Activated CD4-positive, alpha-beta T cell treated with anti-CD3 and anti-CD28 coated beads, Interleukin-2, Interleukin-4, amounts not matched to agents 100 ng/mL and 50 ng/mL, durations not matched to agents 16 hours and 8 hours (primary cell): ENCODE data around the gene GRK5.

Experiments used
- DNase-seq: peaks from one replicate; pipeline ENCODE4 v3.0.0-alpha.2; 2020; ENCODE audit warnings: low spot score

The GRK5 gene

GRCh38 chr10:119198438-119198837 is 8.9 kb upstream of the GRK5 start:
- DNase-seq = peak; percentile 27

GRCh38 chr10:119199231-119199992 is 8.0 kb upstream of the GRK5 start:
- DNase-seq = peak; percentile 60

- DNase-seq = no peak
These were observed 6.1 kb upstream of the GRK5 start for GRCh38 chr10:119201233-119201632.

GRCh38 chr10:119203006-119203405 is 4.4 kb upstream of the GRK5 start:
- no peak for DNase-seq

- peak; percentile 69 for DNase-seq
These were observed 1.3 kb upstream of the GRK5 start for GRCh38 chr10:119205894-119206602.

- peak; percentile 61 for DNase-seq
These were observed 587 bp upstream of the GRK5 start for GRCh38 chr10:119206603-119207365.

- peak; percentile 37 for DNase-seq
These were observed 562 bp downstream of the GRK5 start for GRCh38 chr10:119207713-119208552.

- DNase-seq = peak; percentile 60
These were observed 1.2 kb downstream of the GRK5 start for GRCh38 chr10:119208553-119208940.

- peak; percentile 54 for DNase-seq
These were observed 1.8 kb downstream of the GRK5 start for GRCh38 chr10:119209035-119209735.

- DNase-seq = no peak
These were observed 2.5 kb downstream of the GRK5 start for GRCh38 chr10:119209736-119210355.

GRCh38 chr10:119210633-119211032 is 3.3 kb downstream of the GRK5 start:
- no peak for DNase-seq

- DNase-seq = no peak
These were observed 3.8 kb downstream of the GRK5 start for GRCh38 chr10:119211176-119211575.

GRCh38 chr10:119211625-119212441 is 4.5 kb downstream of the GRK5 start:
- DNase-seq = peak; percentile 37

GRCh38 chr10:119215371-119215770 is 8.0 kb downstream of the GRK5 start:
- no peak for DNase-seq

- DNase-seq = no peak
These were observed 8.8 kb downstream of the GRK5 start for GRCh38 chr10:119216127-119216526.

- no peak for DNase-seq
These were observed 10.0 kb downstream of the GRK5 start for GRCh38 chr10:119217401-119217800.

- DNase-seq = no peak
These were observed 10.7 kb downstream of the GRK5 start for GRCh38 chr10:119217991-119218490.

GRCh38 chr10:119219871-119220270 is 12.5 kb downstream of the GRK5 start:
- no peak for DNase-seq

GRCh38 chr10:119221201-119221600 is 13.8 kb downstream of the GRK5 start:
- DNase-seq = no peak

- DNase-seq = no peak
These were observed 14.3 kb downstream of the GRK5 start for GRCh38 chr10:119221666-119222065.
